Measurements from ENCODE around the gene GPD1. TPM values are rescaled to one million over a fixed set of nuclear protein-coding genes. Genes with fewer than 3 reads are reported as not detected.
"Not testable (repeated sequence)": the region's sequence is repeated elsewhere in the genome, so short reads cannot be mapped to it uniquely, and the experiment has no call there.

Gene GPD1
- polyA plus RNA-seq, 3 donors = 49.8 to 81.4 (median 75.1) TPM

DNA sequence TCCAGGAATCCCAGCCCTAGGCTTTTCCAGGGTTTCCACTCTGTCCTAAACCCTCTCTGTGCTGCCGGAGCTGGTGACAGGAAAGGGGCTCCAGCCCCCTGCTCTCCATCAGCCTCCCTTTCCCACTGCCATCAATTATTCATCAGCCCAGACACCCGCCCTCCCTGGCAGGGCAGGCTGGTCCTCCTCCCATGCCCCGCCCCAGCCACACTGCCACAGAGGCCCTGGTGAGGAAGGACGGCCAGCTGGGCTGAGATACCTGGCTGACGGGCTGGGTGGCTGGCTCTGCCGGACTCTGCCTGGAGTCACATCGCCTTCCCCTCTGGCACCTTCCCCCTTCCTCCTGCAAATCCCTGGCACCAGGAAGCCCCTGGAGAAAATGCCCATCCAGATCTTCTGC lies 30.6 kb upstream of the GPD1 start:
- DNase-seq (ENCODE audit: low read depth in 3 of 3, low spot score in 2 of 3) = no peak

GRCh38 chr12:50073712-50074111 lies 30.1 kb upstream of the GPD1 start:
- DNase-seq (ENCODE audit: low read depth in 3 of 3, low spot score in 2 of 3) = no peak

- no peak for DNase-seq (ENCODE audit: low read depth in 3 of 3, low spot score in 2 of 3)
Measured at GRCh38 chr12:50074936-50075807, 28.6 kb upstream of the GPD1 start.

GRCh38 chr12:50075808-50076170 lies 28.0 kb upstream of the GPD1 start:
- no peak for DNase-seq (ENCODE audit: low read depth in 3 of 3, low spot score in 2 of 3)

- DNase-seq (ENCODE audit: low read depth in 3 of 3, low spot score in 2 of 3) = no peak
Measured at GRCh38 chr12:50077099-50077498, 26.7 kb upstream of the GPD1 start.

DNA sequence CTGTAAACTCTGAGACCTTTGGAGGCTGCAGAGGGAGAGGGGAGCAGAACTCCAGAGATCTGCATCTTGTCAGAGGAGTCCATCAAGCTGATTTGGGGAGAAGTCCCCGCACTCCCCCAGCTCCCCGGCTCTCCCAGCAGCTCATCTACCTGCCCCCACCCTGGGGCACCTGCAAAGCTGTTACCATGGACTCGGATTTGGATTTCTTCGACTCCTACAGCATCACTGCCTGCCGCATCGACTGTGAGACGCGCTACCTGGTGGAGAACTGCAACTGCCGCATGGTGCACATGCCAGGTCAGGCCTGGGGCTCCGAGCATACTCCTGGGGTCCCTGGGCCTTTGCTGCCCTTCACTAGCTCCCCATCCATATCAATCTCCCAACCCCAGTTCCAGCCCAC lies 25.5 kb upstream of the GPD1 start:
- no peak for DNase-seq (ENCODE audit: low read depth in 3 of 3, low spot score in 2 of 3)

DNA sequence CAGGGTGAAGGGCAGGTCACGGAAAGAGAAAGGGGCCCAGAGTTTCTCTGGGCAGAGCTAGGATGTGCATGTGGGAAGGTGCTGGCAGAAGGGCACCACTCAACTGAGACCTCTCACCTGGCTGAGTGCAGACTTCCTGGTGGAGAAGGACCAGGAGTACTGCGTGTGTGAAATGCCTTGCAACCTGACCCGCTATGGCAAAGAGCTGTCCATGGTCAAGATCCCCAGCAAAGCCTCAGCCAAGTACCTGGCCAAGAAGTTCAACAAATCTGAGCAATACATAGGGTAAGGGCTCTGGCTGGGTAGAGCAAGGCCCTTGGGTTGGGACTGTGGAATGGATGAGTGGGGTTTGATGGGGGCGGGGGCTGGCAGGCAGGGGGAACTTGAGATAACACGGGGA lies 24.0 kb upstream of the GPD1 start:
- DNase-seq (ENCODE audit: low read depth in 3 of 3, low spot score in 2 of 3) = no peak

- no peak for DNase-seq (ENCODE audit: low read depth in 3 of 3, low spot score in 2 of 3)
Measured at GRCh38 chr12:50081096-50081808, 22.6 kb upstream of the GPD1 start.

DNA sequence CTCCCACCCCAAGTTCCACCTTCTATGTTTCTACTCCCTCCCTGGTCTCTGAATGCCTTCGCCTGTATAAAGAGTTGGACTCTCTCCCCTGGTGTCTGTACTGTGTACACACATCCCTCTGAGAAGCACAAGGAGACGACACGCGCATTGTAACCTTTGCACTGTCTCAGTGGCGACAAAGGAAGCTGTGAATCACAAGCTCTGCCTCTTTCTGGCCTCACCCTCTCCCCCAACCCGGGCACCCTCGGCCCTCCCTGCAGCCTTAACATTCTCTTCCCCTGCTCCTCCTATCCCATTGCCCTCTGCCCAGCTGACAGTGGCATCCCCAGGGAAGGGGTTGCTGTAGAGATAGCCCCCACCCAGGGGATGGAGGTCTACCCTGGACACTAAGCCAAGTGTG lies 21.2 kb upstream of the GPD1 start:
- DNase-seq (ENCODE audit: low read depth in 3 of 3, low spot score in 2 of 3) = no peak

DNA sequence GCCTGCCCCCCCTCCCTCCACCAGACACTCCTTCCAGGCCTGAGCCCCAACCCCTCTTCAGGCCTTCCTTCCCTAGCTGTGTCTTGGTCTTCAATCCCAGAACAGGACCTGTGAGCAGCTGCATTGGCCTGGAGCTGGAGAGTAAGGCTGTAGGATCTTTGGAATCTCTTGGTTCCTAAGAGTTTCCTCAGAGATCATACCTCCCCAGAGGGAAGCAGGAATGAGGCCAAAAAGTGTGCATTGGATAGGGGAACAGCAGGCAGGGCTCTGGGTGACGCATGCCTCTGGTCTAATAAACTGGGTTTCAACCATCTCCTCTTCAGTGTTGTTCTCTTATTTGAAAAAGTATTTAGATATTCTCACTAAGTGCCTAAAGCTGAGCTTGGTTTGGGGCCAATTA lies 20.5 kb upstream of the GPD1 start:
- no peak for DNase-seq (ENCODE audit: low read depth in 3 of 3, low spot score in 2 of 3)

GRCh38 chr12:50084409-50084774 lies 19.4 kb upstream of the GPD1 start:
- not testable (repeated sequence) for DNase-seq (ENCODE audit: low read depth in 3 of 3, low spot score in 2 of 3)

DNA sequence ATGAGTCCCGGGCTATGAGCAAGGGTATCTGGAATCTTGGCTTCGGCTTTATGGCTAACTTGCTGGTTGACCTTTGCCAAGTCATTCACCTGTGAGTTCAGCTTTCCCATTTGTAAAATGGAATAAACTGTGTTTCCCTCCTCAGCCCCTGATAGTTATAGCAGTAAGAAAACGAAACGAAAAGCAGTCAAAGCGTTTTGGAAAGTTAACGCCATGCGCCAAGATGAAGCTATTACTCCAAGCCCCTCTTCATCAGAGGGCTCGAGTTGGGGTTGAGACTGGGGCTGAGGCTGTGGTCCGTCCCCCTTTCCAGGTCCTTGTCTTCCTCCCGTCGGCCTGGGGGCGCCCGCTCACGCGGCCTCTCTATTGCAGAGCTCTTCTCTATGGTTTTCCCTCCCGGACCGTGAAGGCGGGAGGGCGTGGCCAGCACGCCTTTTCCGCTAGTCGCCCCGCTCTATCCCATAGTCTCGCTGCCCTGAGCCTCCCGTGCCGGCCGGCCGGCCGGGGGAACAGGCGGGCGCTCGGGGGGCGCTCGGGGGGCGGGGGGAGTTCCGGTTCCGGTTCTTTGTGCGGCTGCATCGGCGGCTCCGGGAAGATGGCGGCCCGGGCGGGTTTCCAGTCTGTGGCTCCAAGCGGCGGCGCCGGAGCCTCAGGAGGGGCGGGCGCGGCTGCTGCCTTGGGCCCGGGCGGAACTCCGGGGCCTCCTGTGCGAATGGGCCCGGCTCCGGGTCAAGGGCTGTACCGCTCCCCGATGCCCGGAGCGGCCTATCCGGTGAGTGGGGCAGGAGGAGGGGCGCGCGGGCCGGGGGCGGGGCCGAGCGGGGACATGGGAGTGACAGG lies 18.8 kb upstream of the GPD1 start, which contains the start of gene SMARCD1:
Gene SMARCD1 (plus strand): TSS at position 568 of the 840 bp plus-strand sequence. CDS start 28 bp downstream, at position 596.
- peak; percentile 74 to 85 (median 84) for DNase-seq (ENCODE audit: low read depth in 3 of 3, low spot score in 2 of 3)

- no peak for DNase-seq (ENCODE audit: low read depth in 3 of 3, low spot score in 2 of 3)
Measured at GRCh38 chr12:50085615-50086072, 18.2 kb upstream of the GPD1 start.

GRCh38 chr12:50086148-50086547 lies 17.7 kb upstream of the GPD1 start:
- DNase-seq (ENCODE audit: low read depth in 3 of 3, low spot score in 2 of 3) = no peak

DNA sequence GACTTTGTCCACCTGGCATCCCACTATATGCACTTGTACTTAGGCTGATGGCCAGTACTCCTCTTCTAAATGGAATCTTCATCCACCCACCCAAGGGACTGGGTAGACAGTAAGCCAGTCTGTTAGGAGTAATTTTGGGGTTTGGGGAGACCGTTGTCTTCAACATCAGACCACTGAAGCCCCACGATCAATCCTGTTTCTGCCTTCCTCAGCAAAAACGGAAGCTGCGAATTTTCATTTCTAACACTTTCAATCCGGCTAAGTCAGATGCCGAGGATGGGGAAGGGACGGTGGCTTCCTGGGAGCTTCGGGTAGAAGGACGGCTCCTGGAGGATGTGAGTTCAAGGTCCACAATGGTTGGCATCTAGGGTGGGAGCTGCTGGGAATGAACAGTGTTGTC lies 16.7 kb upstream of the GPD1 start:
- DNase-seq (ENCODE audit: low read depth in 3 of 3, low spot score in 2 of 3) = no peak

DNA sequence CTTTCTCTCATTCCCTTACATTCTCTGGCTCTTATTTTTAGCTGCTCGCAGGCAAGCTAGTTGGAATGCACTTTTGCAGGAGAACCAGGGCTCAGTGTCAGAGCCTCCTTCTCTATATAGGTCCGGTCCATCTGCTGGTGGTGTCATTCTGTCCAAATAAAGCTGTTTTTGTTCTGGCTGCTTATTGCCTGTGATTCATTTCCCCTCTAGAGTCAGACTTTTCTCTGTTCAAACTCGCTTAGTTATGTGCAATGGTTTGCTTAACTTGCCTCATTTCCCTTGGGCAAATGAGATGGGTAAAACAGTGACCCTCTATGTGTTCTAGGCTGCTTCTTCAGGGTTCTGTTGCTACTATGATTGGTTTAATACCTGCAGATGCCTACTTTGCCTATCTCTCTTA lies 15.8 kb upstream of the GPD1 start:
- no peak for DNase-seq (ENCODE audit: low read depth in 3 of 3, low spot score in 2 of 3)

DNA sequence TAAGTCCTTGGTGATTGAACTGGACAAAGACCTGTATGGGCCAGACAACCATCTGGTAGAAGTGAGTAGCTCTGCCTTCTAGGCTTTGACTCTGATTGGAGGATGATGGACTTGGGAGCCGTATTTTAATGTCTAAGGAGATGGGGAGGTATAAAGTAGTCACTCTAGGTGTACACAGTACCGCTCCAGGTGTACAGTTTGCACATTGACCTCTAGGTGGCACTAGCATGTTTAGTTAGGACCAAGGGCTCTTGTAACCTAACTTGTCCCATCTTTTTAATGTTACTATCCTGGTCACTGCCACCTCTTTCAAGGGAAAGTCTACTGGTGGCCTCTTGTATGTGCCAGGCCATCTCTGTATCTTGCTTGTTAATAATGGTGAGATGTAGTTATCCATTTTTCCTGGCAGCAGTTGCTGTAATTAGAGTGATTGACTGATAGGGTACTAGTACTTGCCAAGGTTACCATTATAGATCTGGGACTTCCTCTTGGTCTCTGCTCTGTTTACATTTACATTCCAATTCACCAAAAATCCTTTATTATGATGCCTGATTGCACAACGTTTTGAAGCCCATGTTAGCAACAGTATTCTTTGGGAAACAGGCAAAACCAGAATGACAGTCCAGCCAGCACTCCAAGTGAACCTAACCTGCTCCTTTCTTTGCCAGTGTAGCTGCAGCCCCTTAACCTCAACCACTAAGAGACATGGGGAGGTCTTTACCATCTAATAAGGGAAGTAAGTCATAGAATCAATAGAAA lies 15.1 kb upstream of the GPD1 start:
- no peak for DNase-seq (ENCODE audit: low read depth in 3 of 3, low spot score in 2 of 3)

DNA sequence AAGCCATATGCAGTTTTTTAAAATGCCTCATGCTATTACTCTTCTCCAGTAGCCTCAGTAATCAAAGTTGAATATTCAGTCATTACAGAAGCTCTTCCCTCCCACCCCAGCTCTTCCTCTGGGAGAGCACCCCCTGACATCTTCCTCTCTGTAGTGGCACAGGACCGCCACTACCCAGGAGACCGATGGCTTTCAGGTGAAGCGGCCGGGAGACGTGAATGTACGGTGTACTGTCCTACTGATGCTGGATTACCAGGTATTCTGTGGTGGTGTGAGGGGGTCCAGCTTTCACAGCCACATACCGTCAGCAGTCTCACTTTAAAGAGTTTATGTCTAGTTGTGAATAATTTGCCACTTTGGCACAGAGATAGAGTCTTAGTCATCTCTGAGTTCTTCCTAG lies 14.1 kb upstream of the GPD1 start:
- DNase-seq (ENCODE audit: low read depth in 3 of 3, low spot score in 2 of 3) = no peak

DNA sequence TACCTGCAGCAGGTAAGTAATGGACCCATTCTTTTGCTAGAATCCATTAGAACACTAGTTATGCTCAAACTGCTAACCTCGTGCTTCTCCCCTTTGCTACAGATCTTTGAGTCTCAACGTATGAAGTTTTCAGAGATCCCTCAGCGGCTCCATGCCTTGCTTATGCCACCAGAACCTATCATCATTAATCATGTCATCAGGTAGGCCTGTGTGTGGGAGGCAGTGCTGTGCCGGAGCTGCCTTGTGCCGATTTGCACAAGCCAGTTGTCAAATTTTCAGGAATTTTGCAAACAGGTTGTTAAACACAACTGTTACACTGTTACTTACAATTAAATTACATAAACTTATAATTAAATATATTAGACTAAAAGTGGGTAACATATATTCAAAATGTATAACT lies 13.4 kb upstream of the GPD1 start:
- DNase-seq (ENCODE audit: low read depth in 3 of 3, low spot score in 2 of 3) = no peak

DNA sequence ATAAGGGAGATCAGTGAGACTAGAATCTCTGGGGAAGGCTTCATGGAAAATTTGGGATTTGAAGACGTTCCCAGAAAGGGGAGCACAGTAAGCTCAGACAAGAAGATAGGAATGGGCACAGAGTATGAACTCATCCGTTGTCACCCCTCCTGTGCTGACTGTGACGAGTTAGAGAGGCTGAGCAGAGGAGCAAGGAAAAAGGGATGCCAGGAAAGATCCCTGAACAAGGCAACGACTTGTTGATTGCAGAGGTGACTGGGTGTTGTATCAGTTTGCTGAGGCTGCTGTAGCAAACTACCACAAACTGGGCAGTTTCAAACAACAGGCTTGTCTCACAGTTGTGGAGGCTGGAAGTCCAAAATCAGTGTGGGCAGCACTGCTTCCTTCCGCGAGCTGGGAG lies 5.9 kb upstream of the GPD1 start:
- no peak for DNase-seq (ENCODE audit: low read depth in 3 of 3, low spot score in 2 of 3)

Data from right renal cortex interstitium (tissue), 3 donors.